Thyroid gland (tissue), 4 donors: ENCODE measurements around the gene HAPSTR1.

Experiments
- CTCF ChIP-seq, 6 experiments: fragments of 200-600 bp in 3 of 6; fragments of 450-650 bp in 3 of 6; sonication (generic) in 3 of 6; IDR thresholded peaks; one replicate each; pipeline ENCODE4 v1.5.1; 2016 to 2019; ENCODE audit warnings: antibody characterized with exemption in 6 of 6, mild to moderate bottlenecking in 2 of 6, inconsistent platforms in 1 of 6, moderate library complexity in 1 of 6
- POLR2A ChIP-seq, 2 donors: fragments of 450-650 bp; IDR thresholded peaks; one replicate each; pipeline ENCODE4 v1.6.1; 2017; ENCODE audit warnings: antibody characterized with exemption in 2 of 2, mild to moderate bottlenecking in 2 of 2, moderate library complexity in 1 of 2

GRCh38 chr16:9113707-9114106 is 22.3 kb downstream of the HAPSTR1 start:
- no peak for TF ChIP-seq CTCF (IDR thresholded peaks at IDR 0.05)
- TF ChIP-seq POLR2A (IDR thresholded peaks at IDR 0.05) = no peak
